ENCODE measurements around the gene FARP1.

DNA sequence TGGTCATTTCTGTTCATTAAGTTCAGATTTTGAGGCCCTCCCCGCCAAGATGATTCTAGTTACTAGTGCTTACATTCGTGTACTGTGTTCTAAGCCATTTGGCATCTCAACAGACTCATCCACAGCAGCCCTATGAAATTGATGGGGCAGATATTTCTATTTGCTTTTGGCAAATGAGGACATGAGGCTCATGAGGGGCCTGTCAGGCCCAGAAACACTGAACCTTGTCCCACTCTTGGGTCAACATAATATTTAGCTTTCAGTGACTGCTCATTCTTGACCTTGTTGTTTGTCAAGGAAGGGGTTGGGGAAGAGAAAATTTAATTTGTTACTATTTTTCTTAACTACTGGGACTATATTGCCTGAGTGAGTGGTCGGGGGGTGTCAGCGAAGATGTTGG lies 126.5 kb downstream of the FARP1 start:
- TF ChIP-seq, protein P1, sequence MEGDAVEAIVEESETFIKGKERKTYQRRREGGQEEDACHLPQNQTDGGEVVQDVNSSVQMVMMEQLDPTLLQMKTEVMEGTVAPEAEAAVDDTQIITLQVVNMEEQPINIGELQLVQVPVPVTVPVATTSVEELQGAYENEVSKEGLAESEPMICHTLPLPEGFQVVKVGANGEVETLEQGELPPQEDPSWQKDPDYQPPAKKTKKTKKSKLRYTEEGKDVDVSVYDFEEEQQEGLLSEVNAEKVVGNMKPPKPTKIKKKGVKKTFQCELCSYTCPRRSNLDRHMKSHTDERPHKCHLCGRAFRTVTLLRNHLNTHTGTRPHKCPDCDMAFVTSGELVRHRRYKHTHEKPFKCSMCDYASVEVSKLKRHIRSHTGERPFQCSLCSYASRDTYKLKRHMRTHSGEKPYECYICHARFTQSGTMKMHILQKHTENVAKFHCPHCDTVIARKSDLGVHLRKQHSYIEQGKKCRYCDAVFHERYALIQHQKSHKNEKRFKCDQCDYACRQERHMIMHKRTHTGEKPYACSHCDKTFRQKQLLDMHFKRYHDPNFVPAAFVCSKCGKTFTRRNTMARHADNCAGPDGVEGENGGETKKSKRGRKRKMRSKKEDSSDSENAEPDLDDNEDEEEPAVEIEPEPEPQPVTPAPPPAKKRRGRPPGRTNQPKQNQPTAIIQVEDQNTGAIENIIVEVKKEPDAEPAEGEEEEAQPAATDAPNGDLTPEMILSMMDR (IDR thresholded peaks at IDR 0.05; ENCODE audit: insufficient read depth, low read length, poor library complexity, severe bottlenecking) = no peak
- TF ChIP-seq EZH2phosphoT487 (conservative IDR thresholded peaks at IDR 0.05; ENCODE audit: low read length) = no peak

Measured in SU-DHL-6 (cell line).